H9 (cell line): ENCODE measurements around the gene JUP. TPM values are rescaled to one million over a fixed set of nuclear protein-coding genes. Genes with fewer than 3 reads are reported as not detected.

Source experiments
- DNase-seq: peaks from one replicate; pipeline ENCODE4 v3.0.0-alpha.2; 2017
- H2AFZ ChIP-seq: one replicate; pipeline ENCODE4 v1.6.1; 2013; ENCODE audit warnings: mild to moderate bottlenecking, low read length, control low read depth, moderate library complexity
- H2AK5ac ChIP-seq: 2 replicates; pipeline ENCODE4 v1.6.1; 2013; ENCODE audit warnings: low read length, control low read depth, mixed read lengths; ENCODE audit not compliant: insufficient read length
- H2BK120ac ChIP-seq: one replicate; pipeline ENCODE4 v1.6.1; 2013; ENCODE audit warnings: low read depth, mild to moderate bottlenecking, low read length, control low read depth, inconsistent platforms; ENCODE audit not compliant: poor library complexity, severe bottlenecking
- H2BK12ac ChIP-seq: 2 replicates; pipeline ENCODE4 v1.6.1; 2013; ENCODE audit warnings: low read length, control low read depth, mixed read lengths, low read depth; ENCODE audit not compliant: insufficient read length
- H2BK15ac ChIP-seq: 2 replicates; pipeline ENCODE4 v1.6.1; 2013; ENCODE audit warnings: low read depth, low read length, control low read depth
- H2BK20ac ChIP-seq: one replicate; pipeline ENCODE4 v1.6.1; 2013; ENCODE audit warnings: low read depth, mild to moderate bottlenecking, low read length, control low read depth, inconsistent platforms; ENCODE audit not compliant: poor library complexity, severe bottlenecking
- H2BK5ac ChIP-seq: 2 replicates; pipeline ENCODE4 v1.6.1; 2013; ENCODE audit warnings: low read length, control low read depth, mixed read lengths; ENCODE audit not compliant: insufficient read length
- H3K14ac ChIP-seq: 2 replicates; pipeline ENCODE4 v1.6.1; 2013; ENCODE audit warnings: low read length, control low read depth; ENCODE audit not compliant: insufficient read depth
- H3K18ac ChIP-seq: 2 replicates; pipeline ENCODE4 v1.6.1; 2013; ENCODE audit warnings: low read depth, mild to moderate bottlenecking, mixed read lengths, low read length, control low read depth; ENCODE audit not compliant: insufficient read length
- H3K23ac ChIP-seq: 2 replicates; pipeline ENCODE4 v1.6.1; 2013; ENCODE audit warnings: low read length, control low read depth, mixed read lengths, low read depth; ENCODE audit not compliant: insufficient read length
- H3K23me2 ChIP-seq: 2 replicates; pipeline ENCODE4 v1.6.1; 2013; ENCODE audit warnings: low read depth, mild to moderate bottlenecking, mixed read lengths, low read length, control low read depth; ENCODE audit not compliant: insufficient read length, poor library complexity, severe bottlenecking
- H3K27ac ChIP-seq: 2 replicates; pipeline ENCODE4 v1.5.1; 2013; ENCODE audit warnings: low read length, control low read depth, mixed read lengths, low read depth; ENCODE audit not compliant: insufficient read length
- H3K27me3 ChIP-seq: 2 replicates; pipeline ENCODE4 v1.6.1; 2013; ENCODE audit warnings: low read length, control low read depth, inconsistent platforms; ENCODE audit not compliant: insufficient read depth
- H3K4ac ChIP-seq: 2 replicates; pipeline ENCODE4 v1.6.1; 2013; ENCODE audit warnings: low read depth, mild to moderate bottlenecking, control low read depth, inconsistent platforms, low read length, moderate library complexity
- H3K4me1 ChIP-seq: 2 replicates; pipeline ENCODE4 v1.6.1; 2013; ENCODE audit warnings: low read length, control low read depth, inconsistent platforms; ENCODE audit not compliant: insufficient read depth
- H3K4me2 ChIP-seq: 2 replicates; pipeline ENCODE4 v1.6.1; 2013; ENCODE audit warnings: low read length, control low read depth, mixed read lengths; ENCODE audit not compliant: insufficient read length, insufficient read depth
- H3K56ac ChIP-seq: 2 replicates; pipeline ENCODE4 v1.6.1; 2013; ENCODE audit warnings: low read depth, mild to moderate bottlenecking, mixed read lengths, low read length, control low read depth; ENCODE audit not compliant: insufficient read length
- H3K79me1 ChIP-seq: 2 replicates; pipeline ENCODE4 v1.6.1; 2013; ENCODE audit warnings: low read depth, mild to moderate bottlenecking, moderate library complexity, low read length, control low read depth, inconsistent platforms; ENCODE audit not compliant: insufficient read depth, poor library complexity, severe bottlenecking
- H3K79me2 ChIP-seq: 2 replicates; pipeline ENCODE4 v1.6.1; 2013; ENCODE audit warnings: low read length, control low read depth, inconsistent platforms; ENCODE audit not compliant: insufficient read depth
- H3K9ac ChIP-seq: 2 replicates; pipeline ENCODE4 v1.6.1; 2013; ENCODE audit warnings: low read length, control low read depth, mixed read lengths; ENCODE audit not compliant: insufficient read length; ENCODE audit errors: extremely low read depth
- H3K9me3 ChIP-seq: one replicate; pipeline ENCODE4 v1.6.1; 2013; ENCODE audit warnings: low read depth, low read length, inconsistent platforms; ENCODE audit not compliant: control insufficient read depth
- H3T11ph ChIP-seq: one replicate; pipeline ENCODE4 v1.6.1; 2013; ENCODE audit warnings: mild to moderate bottlenecking, low read length, control low read depth, inconsistent platforms
- H4K20me1 ChIP-seq: one replicate; pipeline ENCODE4 v1.6.1; 2013; ENCODE audit not compliant: control insufficient read depth, insufficient read length, insufficient read depth
- H4K5ac ChIP-seq: 2 replicates; pipeline ENCODE4 v1.6.1; 2013; ENCODE audit warnings: low read depth, mild to moderate bottlenecking, mixed read lengths, low read length, control low read depth; ENCODE audit not compliant: insufficient read length
- H4K8ac ChIP-seq: replicated peaks from 2 replicates; pipeline ENCODE4 v1.6.1; 2013; ENCODE audit warnings: low read length, control low read depth, mixed read lengths, low read depth; ENCODE audit not compliant: insufficient read length
- H4K91ac ChIP-seq: 2 replicates; pipeline ENCODE4 v1.6.1; 2013; ENCODE audit warnings: low read depth, mild to moderate bottlenecking, moderate library complexity, mixed read lengths, low read length, control low read depth; ENCODE audit not compliant: insufficient read length
- H3K27ac Mint-ChIP-seq, 3 experiments: 2 replicates in 2 of 3; 3 replicates in 1 of 3; pipeline ENCODE4 v1.8.0; 2020 to 2021; ENCODE audit warnings: mixed read lengths in 3 of 3, mild to moderate bottlenecking in 1 of 3, moderate library complexity in 1 of 3
- H3K27me3 Mint-ChIP-seq: 2 replicates; pipeline ENCODE4 v1.8.0; 2021; ENCODE audit warnings: low read depth, mild to moderate bottlenecking, moderate library complexity, mixed read lengths
- H3K36me3 Mint-ChIP-seq, 3 experiments: 2 replicates in 2 of 3; 3 replicates in 1 of 3; pipeline ENCODE4 v1.8.0; 2020 to 2021; ENCODE audit warnings: low read depth in 3 of 3, mixed read lengths in 3 of 3; ENCODE audit not compliant: insufficient read depth in 1 of 3
- H3K4me1 Mint-ChIP-seq, 2 experiments: 2 replicates each; pipeline ENCODE4 v1.8.0; 2020; ENCODE audit warnings: mixed read lengths in 2 of 2
- H3K4me3 Mint-ChIP-seq, 2 experiments: 2 replicates in 1 of 2; 3 replicates in 1 of 2; pipeline ENCODE4 v1.8.0; 2020 to 2021; ENCODE audit warnings: mild to moderate bottlenecking in 2 of 2, mixed read lengths in 2 of 2, moderate library complexity in 1 of 2
- H3K9me3 Mint-ChIP-seq, 2 experiments: 2 replicates in 1 of 2; 3 replicates in 1 of 2; pipeline ENCODE4 v1.8.0; 2020; ENCODE audit warnings: mild to moderate bottlenecking in 2 of 2, mixed read lengths in 2 of 2, moderate library complexity in 1 of 2
- WGBS: extraction: QIAGEN DNeasy Blood & Tissue Kit; methylation state at CpG from one replicate; pipeline ENCODE4 v1.1.7; 2013; ENCODE audit warnings: missing lambda C conversion rate, low lambda C conversion rate, mixed read lengths; ENCODE audit not compliant: insufficient read length; ENCODE audit errors: extremely low coverage; 5-methylcytosine and 5-hydroxymethylcytosine counted together
- long read RNA-seq: library from polyadenylated mRNA; unstranded; transcript quantifications from one replicate; pipeline ENCODE4 v2.0.0, GENCODE V29; 2020
- total RNA-seq: library from RNA; stranded (reverse); gene quantifications from 2 replicates; pipeline ENCODE4 v1.2.1, GENCODE V29; 2021
- TF ChIP-seq, protein P1 (sequence below): fragments of 200-600 bp; sonication (generic); conservative IDR thresholded peaks from 3 replicates; pipeline ENCODE4 v1.8.0; 2021; ENCODE audit warnings: antibody characterized with exemption, mild to moderate bottlenecking

Gene JUP
- total RNA-seq: 87.9 and 90.1 TPM in 2 replicates
- long read RNA-seq, transcript JUP-203 (14 exons, 3,497 nt): minor isoform, 47 of 256 reads
- long read RNA-seq, transcript JUP-201 (15 exons, 3,200 nt): major isoform, 86 of 256 reads
- long read RNA-seq, partial matches to known transcripts: 66 of 256 reads
- long read RNA-seq, other reads (novel, unspliced or antisense): 55 of 256 reads

GRCh38 chr17:41786227-41787020 is at the start of gene JUP:
TSS of gene JUP (minus strand) at chr17:41786711. CDS start at chr17:41771854, 14,857 bp downstream.
- H3T11ph ChIP-seq: no peak within 1 kb of the TSS
- H3K9ac ChIP-seq: peak within 1 kb of the TSS; percentile 35
- no peaks in the 10 kb centered on the region for H3K27me3 ChIP-seq
- no peak within 1 kb of the TSS for H3K23ac ChIP-seq
- H2BK12ac ChIP-seq: no peak within 1 kb of the TSS
- H3K4ac ChIP-seq: no peak within 1 kb of the TSS
- no peaks in the 10 kb centered on the region for H3K9me3 ChIP-seq
- Mint-ChIP-seq H3K36me3 (peaks cover 8 to 15% (median 10%) of the 10 kb centered on the region in 3 experiments), H3K27ac (peak within 1 kb of the TSS; percentile 98 to 99 (median 98)), H3K4me1 (peaks cover 34 to 46% of the 10 kb centered on the region in 2 experiments), H3K9me3 (no peaks in the 10 kb centered on the region; a peak in 1 of 5 replicates), H3K4me3 (peak within 1 kb of the TSS; percentile 77 to 92), H3K27me3 (peaks cover 9% of the 10 kb centered on the region)
- no peak within 1 kb of the TSS for H3K27ac ChIP-seq
- no peaks in the 10 kb centered on the region for H3K79me1 ChIP-seq
- TF ChIP-seq, protein P1, sequence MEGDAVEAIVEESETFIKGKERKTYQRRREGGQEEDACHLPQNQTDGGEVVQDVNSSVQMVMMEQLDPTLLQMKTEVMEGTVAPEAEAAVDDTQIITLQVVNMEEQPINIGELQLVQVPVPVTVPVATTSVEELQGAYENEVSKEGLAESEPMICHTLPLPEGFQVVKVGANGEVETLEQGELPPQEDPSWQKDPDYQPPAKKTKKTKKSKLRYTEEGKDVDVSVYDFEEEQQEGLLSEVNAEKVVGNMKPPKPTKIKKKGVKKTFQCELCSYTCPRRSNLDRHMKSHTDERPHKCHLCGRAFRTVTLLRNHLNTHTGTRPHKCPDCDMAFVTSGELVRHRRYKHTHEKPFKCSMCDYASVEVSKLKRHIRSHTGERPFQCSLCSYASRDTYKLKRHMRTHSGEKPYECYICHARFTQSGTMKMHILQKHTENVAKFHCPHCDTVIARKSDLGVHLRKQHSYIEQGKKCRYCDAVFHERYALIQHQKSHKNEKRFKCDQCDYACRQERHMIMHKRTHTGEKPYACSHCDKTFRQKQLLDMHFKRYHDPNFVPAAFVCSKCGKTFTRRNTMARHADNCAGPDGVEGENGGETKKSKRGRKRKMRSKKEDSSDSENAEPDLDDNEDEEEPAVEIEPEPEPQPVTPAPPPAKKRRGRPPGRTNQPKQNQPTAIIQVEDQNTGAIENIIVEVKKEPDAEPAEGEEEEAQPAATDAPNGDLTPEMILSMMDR: peak; percentile 97
- no peak within 1 kb of the TSS for H4K91ac ChIP-seq
- H4K5ac ChIP-seq: no peak within 1 kb of the TSS
- no peak within 1 kb of the TSS for H2AFZ ChIP-seq
- H2BK5ac ChIP-seq: no peak within 1 kb of the TSS
- H2BK20ac ChIP-seq: no peak within 1 kb of the TSS
- no peaks in the 10 kb centered on the region; the same call in 1 of the 2 replicates for H3K79me2 ChIP-seq
- peaks cover 2% of the 10 kb centered on the region; the same call in 1 of the 2 replicates for H3K4me1 ChIP-seq
- H2AK5ac ChIP-seq: no peak within 1 kb of the TSS
- H3K18ac ChIP-seq: peak within 1 kb of the TSS; percentile 32
- no peak within 1 kb of the TSS for H4K8ac ChIP-seq
- no peak within 1 kb of the TSS for H3K56ac ChIP-seq
- H3K14ac ChIP-seq: peak within 1 kb of the TSS; percentile 82
- DNase-seq: peak; percentile 100
- no peaks in the 10 kb centered on the region for H4K20me1 ChIP-seq
- H2BK120ac ChIP-seq: no peak within 1 kb of the TSS
- no CpG with 5 or more reads among the region's 79 CpGs for WGBS
- H2BK15ac ChIP-seq: no peak within 1 kb of the TSS; the same call in 1 of the 2 replicates
- H3K4me2 ChIP-seq: peak within 1 kb of the TSS; percentile 57
- H3K23me2 ChIP-seq: peaks cover 8% of the 10 kb centered on the region
